Panc1 (cell line): Measurements from ENCODE around the gene POFUT2.

Source experiments
- CTCF ChIP-seq: fragments of 450-650 bp; IDR thresholded peaks from 2 replicates; pipeline ENCODE4 v1.5.1; 2017; ENCODE audit warnings: mild to moderate bottlenecking
- POLR2AphosphoS5 ChIP-seq: IDR thresholded peaks from 2 replicates; pipeline ENCODE4 v1.6.1; 2012; ENCODE audit warnings: mild to moderate bottlenecking, low read depth, low read length, moderate library complexity
- TCF7L2 ChIP-seq: IDR thresholded peaks from 2 replicates; pipeline ENCODE4 v1.6.1; 2011; ENCODE audit warnings: mild to moderate bottlenecking, low read depth, low read length, inconsistent platforms
- TF ChIP-seq, protein P1 (sequence below), 2 experiments: IDR thresholded peaks; 2 replicates each; pipeline ENCODE4 v1.6.1; 2011 to 2012; ENCODE audit warnings: low read depth in 2 of 2, control low read depth in 1 of 2, low read length in 1 of 2, mild to moderate bottlenecking in 1 of 2, moderate library complexity in 1 of 2; ENCODE audit not compliant: insufficient read depth in 1 of 2

DNA sequence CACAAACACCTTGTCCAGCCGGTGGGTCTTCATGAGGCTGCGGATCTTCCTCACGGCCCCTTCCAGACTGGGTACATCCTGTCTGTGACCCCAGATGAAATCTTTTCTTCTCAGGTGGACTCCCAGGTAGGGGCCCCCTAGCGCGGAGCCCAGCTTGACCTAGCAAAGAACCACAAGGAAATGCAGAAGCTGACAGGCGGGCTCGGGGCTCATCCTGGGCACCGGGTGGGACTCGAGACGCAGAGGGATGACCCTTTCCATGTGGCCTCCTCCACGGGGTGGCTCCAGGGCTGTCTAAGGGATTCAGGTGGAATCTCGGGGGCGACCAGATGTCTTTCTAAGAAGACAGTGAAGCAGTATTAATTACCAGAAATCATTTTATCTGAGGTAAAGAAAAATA is 17.8 kb downstream of the POFUT2 start:
- TF ChIP-seq CTCF (no peak), POLR2AphosphoS5 (no peak), TCF7L2 (no peak)
- TF ChIP-seq, protein P1, sequence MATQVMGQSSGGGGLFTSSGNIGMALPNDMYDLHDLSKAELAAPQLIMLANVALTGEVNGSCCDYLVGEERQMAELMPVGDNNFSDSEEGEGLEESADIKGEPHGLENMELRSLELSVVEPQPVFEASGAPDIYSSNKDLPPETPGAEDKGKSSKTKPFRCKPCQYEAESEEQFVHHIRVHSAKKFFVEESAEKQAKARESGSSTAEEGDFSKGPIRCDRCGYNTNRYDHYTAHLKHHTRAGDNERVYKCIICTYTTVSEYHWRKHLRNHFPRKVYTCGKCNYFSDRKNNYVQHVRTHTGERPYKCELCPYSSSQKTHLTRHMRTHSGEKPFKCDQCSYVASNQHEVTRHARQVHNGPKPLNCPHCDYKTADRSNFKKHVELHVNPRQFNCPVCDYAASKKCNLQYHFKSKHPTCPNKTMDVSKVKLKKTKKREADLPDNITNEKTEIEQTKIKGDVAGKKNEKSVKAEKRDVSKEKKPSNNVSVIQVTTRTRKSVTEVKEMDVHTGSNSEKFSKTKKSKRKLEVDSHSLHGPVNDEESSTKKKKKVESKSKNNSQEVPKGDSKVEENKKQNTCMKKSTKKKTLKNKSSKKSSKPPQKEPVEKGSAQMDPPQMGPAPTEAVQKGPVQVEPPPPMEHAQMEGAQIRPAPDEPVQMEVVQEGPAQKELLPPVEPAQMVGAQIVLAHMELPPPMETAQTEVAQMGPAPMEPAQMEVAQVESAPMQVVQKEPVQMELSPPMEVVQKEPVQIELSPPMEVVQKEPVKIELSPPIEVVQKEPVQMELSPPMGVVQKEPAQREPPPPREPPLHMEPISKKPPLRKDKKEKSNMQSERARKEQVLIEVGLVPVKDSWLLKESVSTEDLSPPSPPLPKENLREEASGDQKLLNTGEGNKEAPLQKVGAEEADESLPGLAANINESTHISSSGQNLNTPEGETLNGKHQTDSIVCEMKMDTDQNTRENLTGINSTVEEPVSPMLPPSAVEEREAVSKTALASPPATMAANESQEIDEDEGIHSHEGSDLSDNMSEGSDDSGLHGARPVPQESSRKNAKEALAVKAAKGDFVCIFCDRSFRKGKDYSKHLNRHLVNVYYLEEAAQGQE (IDR thresholded peaks at IDR 0.05; ENCODE audit: insufficient read depth in 1 of 2, low read depth in 2 of 2, low read length in 1 of 2), result no peak
